GM12878 (cell line): Measurements from ENCODE around the gene RHOF. TPM values are rescaled to one million over a fixed set of nuclear protein-coding genes. Genes with fewer than 3 reads are reported as not detected.

ENCODE experiments used
- EED ChIP-seq: sonication (generic); IDR thresholded peaks from 2 replicates; pipeline ENCODE4 v1.6.1; 2016; ENCODE audit warnings: antibody characterized with exemption, low read depth
- HSF1 ChIP-seq: fragments of 150-350 bp; IDR thresholded peaks from 2 replicates; pipeline ENCODE4 v1.6.1; 2014; ENCODE audit warnings: mild to moderate bottlenecking, low read depth, low read length
- IKZF2 ChIP-seq, 2 experiments: fragments of 450-650 bp; IDR thresholded peaks; 2 replicates each; pipeline ENCODE4 v1.6.1; 2017; ENCODE audit warnings: mild to moderate bottlenecking in 2 of 2, moderate library complexity in 2 of 2
- NBN ChIP-seq: fragments of 450-650 bp; IDR thresholded peaks from 2 replicates; pipeline ENCODE4 v1.6.1; 2016
- SKIL ChIP-seq: fragments of 450-650 bp; IDR thresholded peaks from 2 replicates; pipeline ENCODE4 v1.6.1; 2017; ENCODE audit warnings: mild to moderate bottlenecking, low read depth, inconsistent platforms; ENCODE audit not compliant: poor library complexity, severe bottlenecking
- SMAD5 ChIP-seq: IDR thresholded peaks from 2 replicates; pipeline ENCODE4 v1.6.1; 2016; ENCODE audit warnings: antibody characterized with exemption, low read depth
- USF2 ChIP-seq: IDR thresholded peaks from 2 replicates; pipeline ENCODE4 v1.6.1; 2011; ENCODE audit warnings: low read depth, low read length, improper control_type of control experiment, borderline replicate concordance
- ZBTB33 ChIP-seq: fragments of 450-650 bp; IDR thresholded peaks from 2 replicates; pipeline ENCODE4 v1.6.1; 2017; ENCODE audit warnings: mild to moderate bottlenecking
- polyA plus RNA-seq, 11 experiments: library from polyadenylated mRNA; depleted of rRNA in 4 of 11; unstranded in 6 of 11; stranded (reverse) in 5 of 11; fragments of >200 nt; fragmentation: Nextera tagmentation in 4 of 11; fragmentation: Illumina TruSeq in 1 of 11; extraction: Ambion mirVana in 4 of 11; extraction: Trizol in 1 of 11; gene quantifications; 1 replicate in 1 of 11; 2 replicates in 10 of 11; pipeline versions ENCODE4 v1.2.1 to v1.2.3, GENCODE V29; 2011 to 2016; ENCODE audit warnings: inconsistent platforms in 2 of 11, missing spikeins in 2 of 11, low read depth in 1 of 11
- total RNA-seq, 4 experiments: library from RNA; depleted of rRNA in 3 of 4; stranded (reverse); fragments of >200 nt in 3 of 4; fragmentation: Illumina TruSeq in 1 of 4; extraction: Trizol in 1 of 4; gene quantifications; 2 replicates each; pipeline versions ENCODE4 v1.2.1 to v1.2.3, GENCODE V29; 2013 to 2021

The RHOF gene
- total and polyA plus RNA-seq, 10 of the 15 experiments (the other 5 are each of a cell fraction or from before 2014, with no cell fraction given), result 6.1 to 78.7 (median 39.7) TPM

- TF ChIP-seq HSF1, result no peak
- TF ChIP-seq USF2, result no peak
- TF ChIP-seq EED, result 0 out of 2 replicates have a peak, but pooled peaks have one; percentile 31
- peak; percentile 58; the same call in 1 of the 2 replicates for TF ChIP-seq NBN
- no peak for TF ChIP-seq ZBTB33
- TF ChIP-seq IKZF2 (IDR thresholded peaks at IDR 0.05), result no peak
- no peak for TF ChIP-seq SKIL
- no peak for TF ChIP-seq SMAD5
These were observed 17.0 kb downstream of the RHOF start (continued) for GRCh38 chr12:121776190-121777098.
